MM.1S (cell line): ENCODE results near the gene WIPF3.

ENCODE experiments used
- DNase-seq: peaks from one replicate; pipeline ENCODE4 v3.0.0-alpha.2; 2015
- H2AFZ ChIP-seq: fragments of 300-600 bp; sonication (generic); 2 replicates; pipeline ENCODE4 v1.6.0; 2016; ENCODE audit warnings: antibody characterized with exemption, low read length
- H3F3A ChIP-seq: fragments of 300-600 bp; sonication (generic); 2 replicates; pipeline ENCODE4 v1.6.1; 2016; ENCODE audit warnings: mild to moderate bottlenecking, antibody characterized with exemption, low read length, moderate library complexity, mixed read lengths; ENCODE audit not compliant: insufficient read depth
- H3K27ac ChIP-seq: fragments of 300-600 bp; sonication (generic); 2 replicates; pipeline ENCODE4 v1.5.1; 2016; ENCODE audit warnings: mild to moderate bottlenecking, low read length
- H3K27me3 ChIP-seq: fragments of 300-600 bp; sonication (generic); replicated peaks from 2 replicates; pipeline ENCODE4 v1.6.0; 2016; ENCODE audit warnings: low read length; ENCODE audit not compliant: insufficient read depth
- H3K36me3 ChIP-seq: fragments of 300-600 bp; sonication (generic); replicated peaks from 2 replicates; pipeline ENCODE4 v1.6.1; 2016; ENCODE audit warnings: mild to moderate bottlenecking, low read length, mixed read lengths; ENCODE audit not compliant: insufficient read depth
- H3K4me1 ChIP-seq: fragments of 300-600 bp; sonication (generic); 2 replicates; pipeline ENCODE4 v1.6.1; 2016; ENCODE audit warnings: low read length, mixed read lengths
- H3K4me2 ChIP-seq: fragments of 300-600 bp; sonication (generic); 2 replicates; pipeline ENCODE4 v1.6.0; 2016; ENCODE audit warnings: low read depth, low read length
- H3K4me3 ChIP-seq: fragments of 300-600 bp; sonication (generic); 2 replicates; pipeline ENCODE4 v1.5.1; 2016; ENCODE audit warnings: low read length, mixed read lengths
- H3K79me2 ChIP-seq: fragments of 300-600 bp; sonication (generic); 2 replicates; pipeline ENCODE4 v1.6.1; 2016; ENCODE audit warnings: mixed run types, low read length, mixed read lengths
- H3K9ac ChIP-seq: fragments of 300-600 bp; sonication (generic); 2 replicates; pipeline ENCODE4 v1.6.1; 2016; ENCODE audit warnings: low read length, mixed read lengths
- H3K9me2 ChIP-seq: fragments of 300-600 bp; sonication (generic); replicated peaks from 2 replicates; pipeline ENCODE4 v1.6.1; 2016; ENCODE audit warnings: mild to moderate bottlenecking, low read length, mixed read lengths; ENCODE audit not compliant: insufficient read depth
- H3K9me3 ChIP-seq: fragments of 300-600 bp; sonication (generic); replicated peaks from 2 replicates; pipeline ENCODE4 v1.6.1; 2016; ENCODE audit warnings: mild to moderate bottlenecking, low read length, mixed read lengths; ENCODE audit not compliant: insufficient read depth
- H4K20me1 ChIP-seq: fragments of 300-600 bp; sonication (generic); 2 replicates; pipeline ENCODE4 v1.6.1; 2016; ENCODE audit warnings: mild to moderate bottlenecking, low read length, moderate library complexity, mixed read lengths; ENCODE audit not compliant: insufficient read depth
- CTCF ChIP-seq: fragments of 300-600 bp; sonication (generic); IDR thresholded peaks from 2 replicates; pipeline ENCODE4 v1.5.1; 2016; ENCODE audit warnings: antibody characterized with exemption, low read length, mixed read lengths
- EZH2 ChIP-seq: fragments of 300-600 bp; sonication (generic); optimal IDR thresholded peaks from 2 replicates; pipeline ENCODE3; 2017; ENCODE audit warnings: low read depth, mild to moderate bottlenecking, antibody characterized with exemption, low read length, mixed read lengths
- EZH2phosphoT487 ChIP-seq: fragments of 300-600 bp; sonication (generic); IDR thresholded peaks from 2 replicates; pipeline ENCODE4 v1.6.1; 2018; ENCODE audit warnings: antibody characterized with exemption, low read length

WIPF3 gene

GRCh38 chr7:29953726-29954347 lies 147.5 kb downstream of the WIPF3 start:
- Histone ChIP-seq H3K36me3 (no peaks in the 10 kb centered on the region), H3K79me2 (no peaks in the 10 kb centered on the region)
- no peak for DNase-seq

DNA sequence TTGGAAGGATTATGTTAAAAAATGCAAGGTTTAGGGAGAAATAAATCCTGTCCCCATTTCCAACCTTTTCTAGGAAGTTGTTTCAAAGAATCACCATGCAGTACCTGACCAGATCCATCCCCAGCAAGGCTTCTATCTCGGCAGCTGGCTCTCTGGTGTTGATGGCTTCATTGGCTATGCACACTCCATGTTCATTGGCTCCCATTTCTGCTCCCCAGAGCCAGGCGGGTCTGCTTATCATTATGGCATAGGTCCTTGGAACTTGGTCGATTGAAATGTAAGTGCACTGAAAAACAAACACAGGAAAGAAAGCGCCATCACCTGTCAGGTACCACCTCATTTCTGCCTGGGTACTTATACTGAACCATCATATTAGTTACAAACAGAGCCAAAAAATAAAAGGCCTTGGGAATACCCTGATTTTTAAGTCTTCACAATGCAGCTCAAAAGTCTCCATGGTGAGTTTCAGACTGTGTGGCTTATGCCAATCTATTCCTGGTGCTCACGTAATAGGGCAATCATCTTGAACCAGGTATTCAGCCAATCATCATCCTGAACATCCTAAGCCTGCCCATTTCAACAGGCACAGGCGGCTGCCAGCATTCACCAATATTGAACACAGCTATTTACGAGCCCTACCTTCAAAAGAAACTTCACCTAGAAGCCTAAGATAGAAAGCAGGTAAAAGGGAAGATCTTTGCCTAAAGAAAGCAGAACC lies 148.9 kb downstream of the WIPF3 start:
- TF ChIP-seq EZH2phosphoT487 (no peak), CTCF (no peak), EZH2 (no peak)
- no peak overlapping the region for H3K4me3 ChIP-seq
- no peak overlapping the region for H2AFZ ChIP-seq
- H3K4me1 ChIP-seq, result no peaks in the 10 kb centered on the region
- H3K27me3 ChIP-seq, result no peaks in the 10 kb centered on the region
- H3K4me2 ChIP-seq, result no peak overlapping the region
- no peaks in the 10 kb centered on the region for H3K9me2 ChIP-seq
- no peak overlapping the region for H3K9ac ChIP-seq
- no peaks in the 10 kb centered on the region for H3K79me2 ChIP-seq
- DNase-seq, result no peak
- H4K20me1 ChIP-seq, result no peaks in the 10 kb centered on the region
- no peak overlapping the region for H3K27ac ChIP-seq
- no peaks in the 10 kb centered on the region for H3K9me3 ChIP-seq
- H3K36me3 ChIP-seq, result no peaks in the 10 kb centered on the region
- no peaks in the 10 kb centered on the region for H3F3A ChIP-seq

More at GRCh38 chr7:29953726-29954347, 147.5 kb downstream of the WIPF3 start:
- no peaks in the 10 kb centered on the region for H3K9me2 ChIP-seq
- H3K9ac ChIP-seq, result no peak overlapping the region
- no peak overlapping the region for H3K4me3 ChIP-seq
- H3K27me3 ChIP-seq, result no peaks in the 10 kb centered on the region
- H2AFZ ChIP-seq, result no peak overlapping the region
- H3K4me1 ChIP-seq, result no peaks in the 10 kb centered on the region
- no peak overlapping the region for H3K4me2 ChIP-seq
- no peaks in the 10 kb centered on the region for H3K9me3 ChIP-seq
- no peaks in the 10 kb centered on the region for H4K20me1 ChIP-seq
- no peak for TF ChIP-seq CTCF
- TF ChIP-seq EZH2, result no peak
- no peak for TF ChIP-seq EZH2phosphoT487
- no peak overlapping the region for H3K27ac ChIP-seq
- H3F3A ChIP-seq, result no peaks in the 10 kb centered on the region

- H4K20me1 ChIP-seq, result no peaks in the 10 kb centered on the region
- H3K27me3 ChIP-seq, result no peaks in the 10 kb centered on the region
- no peak overlapping the region for H3K4me2 ChIP-seq
- no peaks in the 10 kb centered on the region for H3F3A ChIP-seq
- H3K4me1 ChIP-seq, result no peaks in the 10 kb centered on the region
- no peaks in the 10 kb centered on the region for H3K36me3 ChIP-seq
- no peak for TF ChIP-seq EZH2phosphoT487
- TF ChIP-seq EZH2, result no peak
- TF ChIP-seq CTCF, result no peak
- H3K79me2 ChIP-seq, result no peaks in the 10 kb centered on the region
- H3K9me2 ChIP-seq, result no peaks in the 10 kb centered on the region
- no peaks in the 10 kb centered on the region for H3K9me3 ChIP-seq
- H3K27ac ChIP-seq, result no peak overlapping the region
- H3K4me3 ChIP-seq, result no peak overlapping the region
- no peak overlapping the region for H2AFZ ChIP-seq
- no peak for DNase-seq
- H3K9ac ChIP-seq, result no peak overlapping the region
These were observed 149.6 kb downstream of the WIPF3 start for GRCh38 chr7:29955799-29956486.
